RWPE1 (cell line): ENCODE measurements around the gene HS3ST6.
"Not testable (repeated sequence)": the region's sequence is repeated elsewhere in the genome, so short reads cannot be mapped to it uniquely, and the experiment has no call there.

Source experiments
- CTCF ChIA-PET: fragments of 350-600 bp; sonication (Branson Sonifier 250); formaldehyde crosslinking; extraction: SDS; loops from one replicate; lab custom pipeline; 2021; lab: Yijun Ruan, JAX
- POLR2A ChIA-PET: fragments of 400-600 bp; formaldehyde crosslinking; extraction: SDS; loops from one replicate; lab custom pipeline; 2020; ENCODE audit warnings: antibody characterized with exemption; ENCODE audit not compliant: low non-redundant PET; lab: Yijun Ruan, JAX
- DNase-seq: peaks from one replicate; pipeline ENCODE4 v3.0.0; 2012; ENCODE audit warnings: low spot score
- H3K27ac ChIP-seq: fragments of 450-650 bp; 2 replicates; pipeline ENCODE4 v1.5.1; 2017
- CTCF ChIP-seq: fragments of 450-650 bp; conservative IDR thresholded peaks from 2 replicates; pipeline ENCODE4 v1.5.1; 2017; ENCODE audit warnings: low read depth, mild to moderate bottlenecking

The HS3ST6 gene

GRCh38 chr16:1918351-1919326, at the start of gene HS3ST6:
HS3ST6 (minus strand) TSS chr16:1918415; CDS start chr16:1918323, 92 bp downstream.
- H3K27ac ChIP-seq = no peak within 1 kb of the TSS
- ChIA-PET CTCF (interaction anchor here (1.4 kb wide), 1 partner anchor 11 kb away, joined by 6 read pairs; no protein-coding TSS in a partner anchor), POLR2A (no interaction called here)
- DNase-seq = no peak
- no peak for TF ChIP-seq CTCF

DNA sequence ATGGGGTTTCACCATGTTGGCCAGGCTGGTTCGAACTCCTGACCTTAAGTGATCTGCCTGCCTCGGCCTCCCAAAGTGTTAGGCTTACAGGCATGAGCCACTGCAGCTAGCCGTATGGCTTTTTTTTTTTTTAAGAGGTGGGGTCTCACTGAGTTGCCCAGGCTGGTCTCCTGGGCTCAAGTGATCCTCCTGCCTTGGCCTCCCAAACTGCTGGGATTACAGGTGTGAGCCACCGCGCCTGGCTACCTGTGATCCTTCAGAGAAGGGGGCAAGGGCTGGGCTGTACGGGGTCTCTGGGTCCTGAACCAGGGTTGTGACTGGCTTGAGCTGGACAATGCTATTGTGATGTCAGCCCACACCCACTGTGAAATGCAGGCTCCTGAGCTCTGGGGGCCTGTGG, 48.2 kb upstream of the HS3ST6 start, which contains the start of gene RNF151:
Gene RNF151 (plus strand): TSS at position 397 of the 400 bp plus-strand sequence. CDS start 26 bp downstream, outside the sequence.
- ChIA-PET CTCF (interaction anchor here (0.6 kb wide), 2 partner anchors 37 to 120 kb away, joined by 3 to 5 read pairs; no protein-coding TSS in a partner anchor), POLR2A (interaction anchor here (0.7 kb wide), 1 partner anchor 10 kb away, joined by 3 read pairs; no protein-coding TSS in a partner anchor)
- no peak for TF ChIP-seq CTCF
- DNase-seq = no peak
- H3K27ac ChIP-seq = peak within 1 kb of the TSS; percentile 94

DNA sequence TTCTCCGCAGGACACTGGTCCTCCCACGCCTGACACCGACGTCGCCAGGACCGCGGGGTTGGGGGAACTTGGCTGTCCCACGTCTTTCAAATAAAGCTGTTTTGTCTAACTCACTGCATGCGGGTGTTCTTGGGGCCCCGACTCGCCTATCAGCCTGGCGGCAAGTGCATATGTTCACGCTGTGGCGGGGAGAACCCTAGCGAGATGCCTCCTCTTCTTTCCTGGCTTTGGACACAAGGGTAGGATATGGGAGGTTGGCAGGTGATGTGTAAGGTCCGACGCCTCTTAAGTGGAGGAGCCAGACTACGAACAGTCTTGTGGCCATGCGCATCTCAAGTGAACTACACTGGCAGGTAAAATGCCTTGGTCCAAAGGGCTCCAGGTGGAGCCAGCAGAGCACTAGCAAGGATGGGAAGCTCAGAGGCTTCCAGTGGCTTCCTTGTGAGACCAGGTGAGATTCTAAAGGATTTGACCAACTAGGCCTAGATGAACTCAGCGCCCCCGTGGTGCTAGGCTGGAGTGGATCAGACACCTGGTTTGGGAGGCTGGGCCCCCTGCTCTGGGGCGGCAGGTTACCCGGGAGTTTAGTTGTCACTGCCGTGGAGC, 47.3 kb upstream of the HS3ST6 start:
- ChIA-PET POLR2A (interaction anchor here (0.5 to 1.9 kb wide), 6 partner anchors 13 to 82 kb away, joined by 3 to 8 read pairs (median 3); partner anchors contain the start of gene GFER), CTCF (interaction anchor here (0.6 to 0.7 kb wide), 2 partner anchors 29 to 46 kb away, joined by 3 read pairs; no protein-coding TSS in a partner anchor)

GRCh38 chr16:1964506-1965395, 46.5 kb upstream of the HS3ST6 start, which contains the start of gene RPS2:
RPS2 (minus strand) TSS chr16:1964826; CDS start chr16:1964625, 201 bp downstream.
- no peak for TF ChIP-seq CTCF
- peak; percentile 98 for DNase-seq
- POLR2A ChIA-PET = interaction anchor here (0.5 to 1.9 kb wide), 8 partner anchors 13 to 82 kb away, joined by 3 to 8 read pairs (median 3); partner anchors contain the start of gene GFER
- CTCF ChIA-PET = interaction anchor here (0.7 kb wide), 1 partner anchor 46 kb away, joined by 3 read pairs; no protein-coding TSS in a partner anchor
- H3K27ac ChIP-seq = peak within 1 kb of the TSS; percentile 94

More for the DNA sequence above, 47.3 kb upstream of the HS3ST6 start:
- no peak for TF ChIP-seq CTCF
- DNase-seq = no peak
- H3K27ac ChIP-seq = peak overlapping the region; percentile 94

DNA sequence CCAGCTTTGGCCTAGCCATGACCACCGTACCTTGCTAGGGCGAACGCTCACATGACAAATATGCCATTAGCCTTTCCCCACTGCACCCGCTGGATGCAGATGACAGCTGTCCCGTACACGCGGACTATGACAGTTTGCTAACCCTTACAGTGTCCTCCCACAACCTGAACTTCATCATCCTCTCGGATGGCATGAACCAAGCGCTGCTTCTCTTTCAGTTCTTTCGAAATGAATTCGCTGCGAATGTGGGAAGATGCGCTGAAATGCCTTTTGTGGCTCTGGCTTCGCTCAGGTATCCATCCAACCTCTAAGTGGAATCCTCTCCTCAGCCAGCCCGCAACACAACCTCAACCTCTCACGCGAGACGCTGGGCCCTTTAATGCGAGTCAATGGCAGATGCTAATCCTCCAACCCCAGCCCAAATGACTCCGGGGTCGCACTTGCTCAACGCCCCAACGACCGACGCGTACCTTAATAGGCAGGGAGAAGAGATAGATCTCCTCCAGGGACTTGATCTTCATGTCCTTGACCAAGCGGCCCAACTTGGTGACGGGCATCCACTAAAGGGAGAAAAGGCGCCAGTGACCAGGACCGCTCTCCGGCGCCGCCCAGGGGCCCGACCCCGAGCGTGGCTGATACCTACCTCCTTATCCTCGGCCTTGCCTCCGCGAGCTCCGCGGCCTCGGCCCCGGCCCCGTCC, 45.7 kb upstream of the HS3ST6 start:
- no peak for DNase-seq
- ChIA-PET CTCF (no interaction called here), POLR2A (interaction anchor here (0.5 to 1.9 kb wide), 6 partner anchors 12 to 1204 kb away, joined by 3 to 8 read pairs (median 3); no protein-coding TSS in a partner anchor)
- TF ChIP-seq CTCF = no peak
- peak overlapping the region; percentile 94 for H3K27ac ChIP-seq

- DNase-seq, POLR2A ChIA-PET, CTCF ChIA-PET: not testable (repeated sequence)
- peak overlapping the region; percentile 94 for H3K27ac ChIP-seq
Observed at GRCh38 chr16:1962161-1963153, 44.2 kb upstream of the HS3ST6 start.
